IPS-15b (cell line): ENCODE data around the gene LMBRD2.

Experiments used
- H3K27me3 ChIP-seq: one replicate; pipeline ENCODE4 v1.6.1; 2013; ENCODE audit warnings: low read length; ENCODE audit not compliant: control insufficient read depth, insufficient read depth
- H3K36me3 ChIP-seq: one replicate; pipeline ENCODE4 v1.6.1; 2013; ENCODE audit warnings: low read length; ENCODE audit not compliant: control insufficient read depth, insufficient read depth
- H3K4me1 ChIP-seq: one replicate; pipeline ENCODE4 v1.6.1; 2013; ENCODE audit warnings: mild to moderate bottlenecking, low read length; ENCODE audit not compliant: control insufficient read depth, insufficient read depth
- H3K4me3 ChIP-seq: one replicate; pipeline ENCODE4 v1.5.1; 2013; ENCODE audit warnings: low read depth, low read length
- H3K9ac ChIP-seq: one replicate; pipeline ENCODE4 v1.6.1; 2013; ENCODE audit warnings: low read depth, mild to moderate bottlenecking, low read length
- H3K9me3 ChIP-seq: one replicate; pipeline ENCODE4 v1.6.1; 2013; ENCODE audit warnings: mild to moderate bottlenecking, low read length; ENCODE audit not compliant: control insufficient read depth, insufficient read depth

LMBRD2 gene

DNA sequence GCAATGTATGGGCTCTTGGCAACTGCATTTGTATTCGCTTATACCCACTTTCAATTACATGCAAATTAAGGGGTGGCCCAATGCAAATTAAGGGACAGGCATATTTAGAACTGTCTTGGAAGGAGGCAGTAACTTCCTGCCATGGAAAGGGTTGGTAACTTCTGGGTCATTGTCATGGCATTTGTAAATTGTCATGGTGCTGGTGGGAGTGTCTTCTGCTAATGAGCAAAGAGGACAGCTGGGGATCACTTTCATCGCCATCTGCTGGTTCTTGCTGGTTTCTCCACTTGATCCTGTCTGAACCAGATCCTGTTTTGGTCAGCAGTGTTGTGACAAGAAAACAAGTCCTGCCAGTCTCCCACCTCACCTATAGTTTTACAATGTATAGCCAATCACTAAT, 61.7 kb downstream of the LMBRD2 start:
- no peak overlapping the region for H3K4me3 ChIP-seq

DNA sequence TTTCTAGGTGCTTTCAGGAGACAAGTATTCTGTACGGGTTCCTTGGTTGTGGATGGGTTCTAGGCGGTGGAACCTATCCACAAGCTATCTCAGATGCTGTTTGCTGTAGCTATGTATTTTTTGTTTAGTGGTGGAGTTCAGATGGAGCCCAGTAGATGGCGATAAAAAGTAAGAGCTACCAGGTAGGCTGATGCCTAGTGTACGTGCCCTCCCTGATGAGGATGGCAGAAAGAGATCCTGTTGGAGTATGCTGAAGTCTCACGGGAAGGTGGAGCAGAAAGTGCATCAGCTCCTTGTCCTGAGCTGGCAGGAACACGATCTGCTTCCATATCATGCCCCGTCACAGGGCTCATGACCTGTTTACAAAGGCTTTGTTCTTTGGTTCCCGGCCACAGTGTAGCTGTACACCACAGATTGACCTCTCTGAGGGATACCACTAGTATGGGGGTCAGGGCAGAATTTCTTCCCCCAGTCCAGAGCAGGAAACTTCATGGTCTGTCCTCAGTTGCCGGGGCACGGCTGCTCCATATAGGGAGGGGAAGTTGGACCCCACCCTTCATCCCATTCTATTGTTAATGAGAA, 72.4 kb downstream of the LMBRD2 start:
- no peaks in the 10 kb centered on the region for H3K9me3 ChIP-seq
- peak overlapping the region; percentile 0 for H3K9ac ChIP-seq
- H3K27me3 ChIP-seq = no peaks in the 10 kb centered on the region
- peaks cover 10% of the 10 kb centered on the region for H3K4me1 ChIP-seq
- no peaks in the 10 kb centered on the region for H3K36me3 ChIP-seq
- peak overlapping the region; percentile 46 for H3K4me3 ChIP-seq

More for the DNA sequence above, 61.7 kb downstream of the LMBRD2 start:
- Histone ChIP-seq H3K9me3 (no peaks in the 10 kb centered on the region), H3K9ac (no peak overlapping the region), H3K4me1 (no peaks in the 10 kb centered on the region), H3K27me3 (no peaks in the 10 kb centered on the region), H3K36me3 (no peaks in the 10 kb centered on the region)

DNA sequence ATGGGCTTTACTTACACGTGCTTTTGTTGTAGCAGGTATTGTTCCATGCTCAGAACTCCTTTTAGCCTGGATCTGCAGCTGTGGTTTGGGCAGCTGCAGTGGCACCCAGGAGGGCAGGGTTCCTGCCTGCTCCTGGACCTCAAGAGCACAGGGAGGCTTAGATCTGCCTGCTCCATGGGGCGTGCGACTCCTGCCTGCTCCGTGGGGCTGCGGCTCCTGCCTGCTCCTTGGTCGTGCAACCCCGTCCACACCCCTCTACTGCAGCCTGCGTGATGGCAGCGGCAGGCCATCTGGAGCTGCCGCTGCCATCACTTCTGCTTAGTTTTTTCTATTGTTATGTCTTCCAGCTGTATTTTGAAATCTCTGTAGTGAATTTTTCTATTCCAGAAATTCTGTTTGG, 73.3 kb downstream of the LMBRD2 start:
- H3K36me3 ChIP-seq = no peaks in the 10 kb centered on the region
- no peak overlapping the region for H3K9ac ChIP-seq
- H3K4me3 ChIP-seq = no peak overlapping the region

DNA sequence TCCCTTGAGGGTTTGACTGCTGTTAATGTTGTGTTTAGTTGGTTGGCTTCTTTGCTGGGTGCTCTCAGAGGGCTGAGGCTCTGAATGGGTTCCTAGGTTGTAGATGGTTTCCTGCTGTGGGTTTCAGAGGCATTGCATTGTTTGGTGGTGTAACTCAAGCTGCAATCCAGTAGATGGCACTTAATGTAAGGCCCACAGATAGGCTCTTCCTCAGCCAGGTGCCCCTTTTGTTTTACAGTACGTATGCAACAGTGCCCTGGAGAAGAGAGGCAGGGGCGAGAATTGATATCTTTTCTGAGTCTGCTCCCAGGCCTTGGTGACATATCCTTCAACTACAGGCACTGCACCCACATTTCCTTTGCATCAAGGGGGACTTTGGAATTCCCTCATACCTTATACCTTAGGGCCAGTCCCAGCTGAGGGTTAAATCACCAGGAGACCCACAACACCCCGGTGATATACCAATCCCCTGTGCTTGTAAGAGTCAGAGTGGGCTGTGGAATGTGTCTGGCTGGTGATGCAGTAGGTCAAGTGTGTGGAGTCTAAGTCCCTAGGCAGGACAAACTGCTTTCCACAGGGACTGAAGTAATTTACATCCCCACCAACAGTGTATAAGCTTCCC, 78.0 kb downstream of the LMBRD2 start:
- Histone ChIP-seq H3K36me3 (no peaks in the 10 kb centered on the region), H3K9ac (no peak overlapping the region), H3K4me1 (peaks cover 2% of the 10 kb centered on the region), H3K27me3 (no peaks in the 10 kb centered on the region), H3K4me3 (no peak overlapping the region), H3K9me3 (no peaks in the 10 kb centered on the region)

More for the DNA sequence above, 73.3 kb downstream of the LMBRD2 start:
- Histone ChIP-seq H3K27me3 (no peaks in the 10 kb centered on the region), H3K4me1 (peaks cover 10% of the 10 kb centered on the region), H3K9me3 (no peaks in the 10 kb centered on the region)

DNA sequence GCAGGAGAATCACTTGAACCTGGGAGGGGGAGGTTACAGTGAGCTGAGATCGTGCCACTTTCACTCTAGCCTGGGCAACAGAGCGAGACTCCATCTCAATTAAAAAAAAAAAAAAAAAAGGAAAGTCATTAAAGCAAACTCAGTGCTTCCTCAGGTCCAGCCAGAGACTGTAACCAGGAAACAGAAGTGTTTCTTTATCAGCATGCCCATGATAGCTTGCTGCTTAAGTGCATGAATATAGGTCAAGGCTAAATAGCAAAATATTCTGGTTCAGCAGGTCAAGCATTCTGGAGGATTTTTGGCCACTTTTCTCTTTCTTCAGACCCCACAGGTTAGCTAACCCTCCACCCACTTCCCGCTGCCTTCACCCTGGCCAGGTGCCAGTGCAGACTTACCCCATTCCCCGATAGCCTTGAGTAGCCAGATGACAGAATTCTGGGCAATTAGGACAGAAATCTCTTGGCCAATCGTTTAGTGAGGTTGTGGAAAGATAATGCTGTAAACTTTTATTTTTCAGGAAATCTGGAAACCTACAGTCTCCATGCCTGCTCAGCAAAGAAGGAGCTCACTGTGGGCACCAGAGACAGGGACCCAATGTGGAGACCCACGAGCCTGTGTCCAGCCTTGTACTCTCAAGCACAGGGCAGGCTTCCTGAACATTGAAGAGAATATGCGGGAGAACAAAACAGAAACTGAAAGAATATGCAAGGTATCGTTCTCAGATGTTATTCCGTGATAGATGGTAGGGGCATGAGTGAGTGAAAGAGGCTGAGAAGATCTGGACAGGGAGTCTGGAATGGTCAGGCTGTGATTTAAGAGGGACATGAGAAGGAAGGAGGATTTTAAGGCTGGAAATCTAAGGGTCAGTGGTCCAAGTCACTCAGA, 80.8 kb downstream of the LMBRD2 start:
- Histone ChIP-seq H3K9me3 (no peaks in the 10 kb centered on the region), H3K36me3 (no peaks in the 10 kb centered on the region), H3K4me3 (no peak overlapping the region), H3K9ac (no peak overlapping the region), H3K27me3 (no peaks in the 10 kb centered on the region), H3K4me1 (peaks cover 6% of the 10 kb centered on the region)

DNA sequence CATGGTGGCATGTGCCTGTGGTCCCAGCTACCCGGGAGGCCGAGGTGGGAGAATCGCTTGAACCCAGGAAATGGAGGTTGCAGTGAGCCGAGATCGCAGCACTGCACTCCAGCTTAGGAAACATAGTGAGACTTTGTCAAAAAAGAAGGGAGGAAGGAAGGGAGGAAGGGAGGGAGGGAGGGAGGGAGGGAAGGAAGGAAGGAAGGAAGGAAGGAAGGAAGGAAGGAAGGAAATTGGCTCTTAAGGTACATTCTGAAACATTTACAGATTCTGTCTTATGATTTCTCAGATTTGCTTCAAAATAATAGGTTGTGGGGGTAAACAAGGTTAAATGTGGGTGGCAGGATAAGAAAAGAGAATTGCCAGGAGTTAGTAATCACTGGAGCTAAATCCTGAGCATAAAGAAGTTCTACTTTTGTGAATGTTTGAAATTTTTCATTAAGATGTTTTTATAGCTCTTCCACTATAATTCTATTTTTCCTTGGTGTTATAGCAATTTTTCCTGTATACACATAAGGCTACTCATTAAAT, 82.9 kb downstream of the LMBRD2 start:
- H3K9me3 ChIP-seq = no peaks in the 10 kb centered on the region
- peaks cover 9% of the 10 kb centered on the region for H3K27me3 ChIP-seq
- no peak overlapping the region for H3K9ac ChIP-seq
- no peaks in the 10 kb centered on the region for H3K36me3 ChIP-seq
- H3K4me1 ChIP-seq = peaks cover 6% of the 10 kb centered on the region
- H3K4me3 ChIP-seq = no peak overlapping the region

DNA sequence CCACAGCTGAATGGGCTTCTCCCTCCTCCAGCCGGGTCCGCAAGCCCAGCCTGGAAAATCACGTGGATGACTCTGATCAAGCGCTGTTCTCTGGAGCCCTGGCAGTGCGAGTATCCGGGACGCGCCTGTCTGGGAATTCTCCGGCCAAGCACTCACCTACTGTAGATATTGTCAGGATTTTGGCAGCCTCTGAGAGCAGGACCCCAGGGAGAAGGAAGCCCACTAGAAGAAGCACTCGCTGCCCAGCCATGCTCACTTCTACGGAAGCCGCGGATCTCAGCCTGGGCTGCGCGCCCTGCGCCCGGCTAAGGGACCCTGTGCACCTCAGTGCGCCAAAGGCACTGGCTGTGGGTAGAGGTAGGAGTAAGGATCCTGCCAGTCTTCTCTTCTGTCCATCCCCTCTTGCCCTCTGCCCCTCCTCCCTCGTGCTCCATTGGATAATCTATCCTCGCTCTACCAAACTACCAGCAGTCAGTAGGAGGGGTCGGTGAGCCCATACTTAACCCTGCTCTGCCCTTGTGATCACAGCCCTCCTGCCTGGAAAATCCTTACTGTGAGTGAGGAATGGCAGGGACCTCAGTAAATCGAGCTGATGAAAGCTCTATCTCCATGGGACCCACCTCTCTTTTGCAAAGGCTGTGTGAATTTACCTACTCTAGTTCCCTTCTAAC, 85.0 kb downstream of the LMBRD2 start, which contains the start of gene UGT3A2:
TSS of gene UGT3A2 (minus strand) at position 343 of the 671 bp plus-strand sequence. CDS start at position 250, 93 bp downstream.
- Histone ChIP-seq H3K9me3 (no peaks in the 10 kb centered on the region), H3K27me3 (peaks cover 9% of the 10 kb centered on the region), H3K4me1 (peaks cover 4% of the 10 kb centered on the region), H3K9ac (peak within 1 kb of the TSS; percentile 70), H3K4me3 (peak within 1 kb of the TSS; percentile 78), H3K36me3 (no peaks in the 10 kb centered on the region)

DNA sequence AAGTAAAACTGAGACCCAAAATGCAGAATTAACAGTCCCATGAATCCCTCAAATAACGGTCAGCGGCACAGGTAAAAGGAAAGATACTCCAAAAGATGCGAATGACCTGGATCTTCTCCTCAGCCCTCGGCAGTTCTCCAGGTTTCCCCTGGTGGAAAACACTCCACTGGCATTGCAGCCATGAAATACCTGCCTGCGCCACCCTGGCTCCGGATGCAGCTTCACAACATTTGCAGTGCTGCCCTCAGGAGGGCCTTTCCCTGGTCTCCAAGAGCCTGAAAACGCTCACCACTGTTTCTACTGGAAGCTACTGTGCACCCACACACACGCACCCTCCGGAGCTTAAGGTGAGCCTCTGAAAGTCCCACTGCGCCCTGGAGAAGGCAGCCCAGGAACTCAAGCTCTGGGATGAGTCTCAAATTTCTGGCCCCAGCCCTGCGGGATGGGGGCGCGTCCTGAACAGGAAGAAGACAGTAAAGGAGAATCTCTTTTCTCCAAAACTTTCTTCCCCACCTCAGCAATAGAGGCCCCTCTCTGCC, 85.6 kb downstream of the LMBRD2 start:
- H3K4me3 ChIP-seq = peak overlapping the region; percentile 78
- peaks cover 4% of the 10 kb centered on the region for H3K4me1 ChIP-seq
- H3K27me3 ChIP-seq = peaks cover 9% of the 10 kb centered on the region
- peak overlapping the region; percentile 70 for H3K9ac ChIP-seq
- no peaks in the 10 kb centered on the region for H3K36me3 ChIP-seq
- H3K9me3 ChIP-seq = no peaks in the 10 kb centered on the region

DNA sequence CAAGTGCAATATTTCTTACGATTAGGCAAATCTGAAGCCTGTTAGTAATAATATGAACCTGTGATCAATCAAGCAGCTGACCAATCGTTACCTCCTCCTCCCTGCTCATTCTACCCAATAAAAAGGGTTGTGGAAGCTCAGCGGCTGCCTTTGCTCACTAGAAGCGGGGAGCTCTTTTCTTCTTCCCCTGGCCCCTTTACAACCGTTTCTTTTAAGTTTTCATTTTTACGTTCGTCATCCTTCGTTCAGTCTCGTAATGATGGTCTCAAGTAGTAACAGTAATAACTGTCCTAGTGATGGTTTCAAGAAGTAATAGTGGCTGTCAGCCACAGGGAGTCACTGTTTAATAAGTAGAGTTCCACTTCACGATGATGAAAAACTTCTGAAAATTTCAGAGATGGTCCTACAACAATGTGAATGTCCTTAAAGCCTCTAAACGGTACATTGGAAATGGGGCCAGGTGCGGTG, 91.2 kb downstream of the LMBRD2 start:
- H3K4me1 ChIP-seq = no peaks in the 10 kb centered on the region
- peaks cover 4% of the 10 kb centered on the region for H3K27me3 ChIP-seq
- H3K9ac ChIP-seq = no peak overlapping the region
- no peaks in the 10 kb centered on the region for H3K9me3 ChIP-seq
- H3K36me3 ChIP-seq = no peaks in the 10 kb centered on the region
- H3K4me3 ChIP-seq = no peak overlapping the region

DNA sequence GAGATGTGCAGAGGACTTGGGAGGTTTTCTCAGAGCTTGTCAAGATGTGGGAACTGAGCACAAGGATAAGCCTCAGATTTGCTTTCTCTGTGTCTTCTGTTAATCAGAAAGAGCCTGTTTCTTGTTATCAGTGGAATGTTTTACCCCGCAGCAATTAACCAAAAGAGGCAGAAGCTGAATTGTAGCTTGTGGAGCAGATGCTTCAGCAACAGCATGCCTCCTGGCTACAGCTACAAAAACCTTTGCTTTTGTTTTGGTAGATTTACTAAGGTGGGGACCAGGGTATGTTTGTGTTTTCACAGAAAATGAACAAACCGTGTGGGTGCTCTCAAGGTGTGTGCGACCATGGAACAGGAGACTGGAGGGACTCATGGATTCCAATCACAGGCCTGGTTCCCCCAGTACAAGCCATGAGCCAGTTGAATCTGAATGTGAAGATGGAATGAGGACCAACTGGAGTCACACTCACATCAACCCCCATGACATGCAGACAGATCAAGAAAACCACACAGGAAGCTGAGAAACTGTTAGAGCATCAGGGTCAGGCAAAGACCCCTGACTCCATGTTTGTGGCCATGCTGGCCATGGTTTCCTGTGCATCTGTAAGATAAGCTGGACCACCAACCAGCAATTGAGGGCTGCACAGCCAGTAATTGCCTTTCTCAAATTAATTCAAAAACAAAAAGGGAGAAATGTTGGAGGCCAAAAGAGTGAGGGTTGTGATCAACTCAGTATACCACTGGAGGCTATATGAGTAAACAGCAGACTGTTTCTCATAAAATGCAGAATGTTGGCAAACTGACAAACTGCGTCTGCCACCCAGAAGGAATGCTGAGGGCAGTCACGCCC, 91.9 kb downstream of the LMBRD2 start:
- Histone ChIP-seq H3K27me3 (peaks cover 2% of the 10 kb centered on the region), H3K9me3 (no peaks in the 10 kb centered on the region), H3K4me1 (no peaks in the 10 kb centered on the region), H3K4me3 (no peak overlapping the region), H3K9ac (no peak overlapping the region), H3K36me3 (no peaks in the 10 kb centered on the region)
